Endothelial cell of coronary artery (primary cell): ENCODE results near the gene YIPF6. TPM values are rescaled to one million over a fixed set of nuclear protein-coding genes. Genes with fewer than 3 reads are reported as not detected.

Experiments
- total RNA-seq: library from RNA; depleted of rRNA; stranded (reverse); fragments of >200 nt; gene quantifications from 2 replicates; pipeline ENCODE4 v1.2.3, GENCODE V29; 2014

YIPF6 gene
- 17.5 and 21.8 TPM in 2 replicates for total RNA-seq

DNA sequence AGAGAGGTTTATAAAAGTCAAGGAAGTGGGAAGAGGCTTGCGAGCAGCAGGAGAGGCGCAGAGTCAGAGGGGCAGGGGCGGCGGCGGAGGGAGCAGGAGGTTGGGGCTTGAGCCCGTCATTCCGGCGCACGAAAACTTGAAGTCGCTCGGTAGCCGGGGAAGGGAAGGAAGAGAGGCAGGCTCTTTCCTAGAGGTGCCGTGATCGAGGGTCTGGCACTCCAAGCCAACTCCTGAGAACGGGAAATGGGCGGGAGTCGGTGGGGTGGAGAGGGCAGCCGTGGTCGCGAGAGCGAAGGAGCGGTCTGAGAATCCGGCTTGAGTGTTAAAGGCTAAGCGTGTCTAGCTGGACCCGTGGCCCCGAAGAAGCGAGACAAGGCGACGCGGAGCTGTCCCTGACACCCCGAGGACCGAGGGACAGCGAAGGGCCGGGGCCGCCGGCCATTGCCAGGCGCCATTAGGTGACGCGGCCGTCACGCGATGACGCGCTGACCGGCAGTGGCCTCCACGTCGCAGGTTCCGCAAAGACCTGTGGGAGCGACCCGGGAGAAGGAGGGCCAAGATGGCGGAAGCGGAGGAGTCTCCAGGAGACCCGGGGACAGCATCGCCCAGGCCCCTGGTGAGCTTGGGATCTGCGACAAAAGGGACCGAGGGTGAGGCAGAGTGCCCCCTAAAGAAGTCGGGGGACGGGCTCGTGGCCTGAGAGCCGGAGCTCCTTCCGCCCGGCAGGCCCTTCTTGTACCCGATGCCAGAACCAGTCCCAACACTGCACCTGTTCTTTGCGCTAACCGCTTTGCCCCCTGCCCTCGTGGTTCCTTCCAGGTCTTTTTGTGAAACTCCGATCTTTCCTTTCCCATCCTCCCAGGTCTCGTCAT, at the start of gene YIPF6:
Gene YIPF6 (plus strand): TSS at position 544 of the 872 bp plus-strand sequence. CDS start 16 bp downstream, at position 560.

Other genes with a start within 250 kb of the YIPF6 start
- 6.7 and 8.9 TPM in 2 replicates for gene OPHN1, start 65.6 kb upstream of the YIPF6 start, total RNA-seq
- 6.1 and 7.8 TPM in 2 replicates for gene STARD8, start 148.6 kb downstream of the YIPF6 start, total RNA-seq